Measurements from ENCODE around the gene PDK3.

The PDK3 gene

DNA sequence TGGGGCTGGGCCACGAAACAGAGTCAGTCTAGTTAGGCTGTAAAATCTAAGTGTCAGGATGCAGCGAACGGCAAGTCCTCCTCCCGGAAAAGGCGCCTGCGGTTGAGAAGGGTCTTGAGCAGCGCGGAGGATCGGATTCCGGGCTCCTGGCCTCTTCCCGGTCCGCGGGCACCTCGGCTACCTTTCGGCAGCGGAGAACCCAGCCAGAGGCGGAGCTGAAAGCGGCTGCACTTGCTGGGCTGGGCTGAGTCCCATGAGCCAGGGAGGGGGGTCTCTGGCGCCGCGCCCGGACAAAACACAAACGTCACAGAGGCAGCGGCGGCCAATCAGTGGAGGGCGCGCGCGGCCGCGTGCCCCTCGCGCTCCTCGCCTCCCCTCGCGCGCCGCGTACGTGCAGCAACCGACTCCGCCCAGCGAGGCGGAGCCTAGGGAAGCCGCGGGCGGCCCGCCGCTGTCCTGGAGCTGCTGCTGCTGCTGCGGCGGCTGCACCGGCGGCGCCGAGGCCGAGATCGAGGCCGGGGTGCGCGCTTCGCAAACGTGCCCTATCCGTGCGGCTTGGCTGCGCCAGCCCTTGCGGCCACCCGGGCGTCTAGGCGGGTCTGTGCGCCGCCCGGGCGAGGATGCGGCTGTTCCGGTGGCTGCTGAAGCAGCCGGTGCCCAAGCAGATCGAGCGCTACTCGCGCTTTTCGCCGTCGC lies at the start of gene PDK3:
Gene PDK3, plus strand, starts transcription at position 451 of the 696 bp plus-strand sequence. Its CDS starts 170 bp downstream, at position 621.
- peak; percentile 99 for DNase-seq (ENCODE audit: low read depth, low spot score)

DNA sequence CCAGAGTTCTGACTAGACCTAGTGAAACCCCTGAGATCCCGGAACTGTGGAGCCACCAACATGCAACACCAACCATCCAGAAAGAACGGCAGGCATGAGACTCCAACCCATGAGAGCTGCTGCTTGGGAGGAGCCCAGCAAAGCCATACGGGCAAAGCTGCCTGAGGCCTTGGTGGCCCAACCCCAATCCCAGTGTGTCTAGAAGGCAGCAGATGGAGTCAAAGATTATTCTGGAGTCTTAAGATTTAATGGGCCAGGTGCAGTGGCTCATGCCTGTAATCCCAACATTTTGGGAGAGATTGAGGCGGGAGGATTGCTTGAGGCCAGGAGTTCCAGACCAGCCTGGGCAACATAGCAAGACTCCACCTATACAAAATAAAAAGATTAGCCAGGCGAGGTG lies 49.2 kb upstream of the PDK3 start:
- no peak for DNase-seq (ENCODE audit: low read depth, low spot score)

DNA sequence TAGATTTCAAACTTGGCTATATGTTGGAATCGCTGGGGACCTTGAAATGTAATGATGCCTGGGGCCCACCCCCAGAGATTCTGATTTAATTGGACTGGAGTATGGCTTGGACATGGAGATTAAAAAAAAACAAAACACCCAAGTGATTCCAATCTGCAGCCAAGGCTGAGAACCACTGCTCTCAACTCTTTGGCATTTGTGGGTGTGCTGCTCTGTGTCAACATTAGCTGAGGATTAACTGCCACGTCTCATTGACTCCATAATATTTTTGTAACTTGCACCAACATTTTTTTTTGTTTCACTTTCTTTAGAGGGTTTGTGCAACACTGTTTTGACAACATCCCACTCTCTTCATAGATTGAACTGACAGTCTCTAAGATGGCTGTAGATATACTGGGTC lies 41.1 kb upstream of the PDK3 start:
- DNase-seq (ENCODE audit: low read depth, low spot score), result no peak

DNA sequence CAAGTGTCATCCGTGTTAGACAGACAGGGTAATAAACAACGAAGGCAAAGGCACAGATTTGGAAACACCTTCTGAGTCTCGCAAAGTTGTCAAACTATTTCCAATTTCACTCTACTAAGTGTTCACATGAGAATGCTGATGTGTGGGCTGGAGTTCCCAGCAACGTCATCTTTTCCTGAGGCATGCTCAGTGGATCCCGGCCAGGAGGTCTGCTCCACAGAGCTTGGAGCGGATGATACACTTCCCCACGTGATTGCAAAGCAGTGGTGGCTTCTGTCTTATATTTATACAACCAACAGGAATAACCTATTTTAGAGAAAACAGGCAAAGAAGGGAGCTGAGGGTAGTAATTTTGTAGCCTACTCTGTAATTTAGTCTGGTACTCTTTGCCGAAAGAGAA lies 40.1 kb upstream of the PDK3 start:
- no peak for DNase-seq (ENCODE audit: low read depth, low spot score)

DNA sequence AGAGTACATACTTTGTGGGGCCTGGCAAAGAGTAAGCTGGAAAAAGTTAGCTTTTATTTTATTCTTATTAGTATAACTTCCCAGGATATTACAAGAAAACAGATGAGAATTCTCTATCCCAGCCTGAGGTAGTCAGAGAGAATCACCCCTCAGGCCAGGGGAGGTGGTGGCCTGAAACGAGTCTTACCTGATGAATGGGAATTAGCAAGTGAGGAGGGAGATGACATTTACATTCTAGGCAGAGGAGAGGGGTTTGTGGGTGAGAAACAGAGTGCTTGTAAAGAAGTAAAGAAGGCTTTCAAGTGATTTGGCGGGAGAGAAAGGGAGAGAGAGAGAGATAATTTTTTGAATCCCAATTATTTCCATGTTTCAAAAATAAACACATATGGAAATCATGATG lies 39.3 kb upstream of the PDK3 start:
- DNase-seq (ENCODE audit: low read depth, low spot score), result peak; percentile 21

DNA sequence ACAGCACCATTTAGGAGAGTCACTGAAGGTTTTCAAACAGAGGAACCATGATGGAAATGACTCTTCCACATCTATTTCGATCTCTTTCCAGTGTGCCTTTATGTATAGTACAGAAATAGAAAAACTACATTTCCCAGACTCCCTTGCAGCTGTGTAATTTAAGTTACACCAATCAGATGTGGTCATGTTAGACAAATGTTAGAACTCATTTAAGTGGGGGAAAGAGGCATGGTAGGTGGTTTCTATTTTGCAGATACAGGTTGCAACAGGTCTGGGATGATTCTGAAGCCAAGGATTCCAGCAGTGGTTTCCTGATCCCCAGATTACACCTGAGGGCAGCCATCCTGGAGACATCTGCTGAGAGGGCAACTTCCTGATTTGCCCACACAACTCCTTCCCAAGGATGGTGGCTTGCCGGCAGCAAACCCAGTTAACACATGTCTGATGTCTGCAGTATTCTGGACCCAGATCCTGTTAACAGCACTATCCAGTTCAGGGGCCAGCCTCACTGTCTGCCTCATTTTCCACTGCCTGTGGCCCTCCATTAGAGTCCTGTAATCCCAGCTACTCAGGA lies 38.7 kb upstream of the PDK3 start:
- peak; percentile 9 for DNase-seq (ENCODE audit: low read depth, low spot score)

DNA sequence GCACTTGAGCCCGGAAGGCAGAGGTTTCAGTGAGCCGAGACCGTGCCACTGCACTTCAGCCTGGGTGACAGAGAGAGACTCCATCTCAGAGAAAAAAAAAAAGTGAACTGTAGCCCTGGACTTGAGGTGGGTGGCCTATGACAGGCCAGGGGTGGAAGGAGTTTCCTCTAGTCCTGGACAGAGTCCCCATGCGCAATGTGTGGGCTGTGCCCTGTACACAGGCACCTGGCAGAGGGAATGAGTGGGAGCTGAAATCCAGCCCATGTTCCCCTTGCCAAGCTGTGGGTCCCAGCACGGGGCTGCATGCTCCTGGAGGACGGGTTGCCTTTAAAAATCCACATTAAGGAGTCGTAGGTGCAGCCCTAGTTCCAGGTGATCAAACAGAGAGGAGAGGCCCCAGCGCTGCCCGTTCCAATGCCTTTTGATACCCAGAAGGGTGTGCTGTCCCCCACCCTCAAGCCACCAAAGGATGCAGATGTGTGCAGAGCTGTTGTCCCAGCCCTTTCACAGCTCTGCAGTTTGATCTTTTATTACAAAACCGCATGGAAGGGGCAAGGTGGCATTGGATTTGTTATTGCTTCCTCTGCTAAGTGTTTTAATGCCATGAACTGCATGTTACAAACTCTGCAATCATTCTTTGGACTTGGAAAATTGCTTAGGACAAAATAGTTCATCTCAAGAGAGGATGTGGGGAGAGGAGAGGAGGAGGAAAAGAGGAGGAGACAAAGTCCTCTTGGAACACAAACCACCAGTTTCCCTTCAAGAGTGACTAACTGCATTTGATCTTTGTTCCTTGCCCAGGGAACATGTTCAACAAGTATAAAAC lies 38.0 kb upstream of the PDK3 start:
- no peak for DNase-seq (ENCODE audit: low read depth, low spot score)

DNA sequence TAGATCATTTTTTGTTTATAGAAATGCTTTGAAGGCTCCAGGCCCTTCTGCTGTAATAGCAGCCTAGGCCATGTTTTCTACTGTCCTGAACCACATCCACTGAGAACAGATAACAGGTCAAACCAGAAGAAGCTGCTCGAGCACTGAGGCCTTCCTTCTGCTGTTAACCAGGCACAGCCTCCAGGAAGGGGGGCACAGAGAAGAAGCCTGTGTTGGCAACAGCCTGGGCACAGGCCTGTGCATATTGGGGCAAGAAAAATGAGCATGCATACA lies 37.4 kb upstream of the PDK3 start:
- no peak for DNase-seq (ENCODE audit: low read depth, low spot score)

DNA sequence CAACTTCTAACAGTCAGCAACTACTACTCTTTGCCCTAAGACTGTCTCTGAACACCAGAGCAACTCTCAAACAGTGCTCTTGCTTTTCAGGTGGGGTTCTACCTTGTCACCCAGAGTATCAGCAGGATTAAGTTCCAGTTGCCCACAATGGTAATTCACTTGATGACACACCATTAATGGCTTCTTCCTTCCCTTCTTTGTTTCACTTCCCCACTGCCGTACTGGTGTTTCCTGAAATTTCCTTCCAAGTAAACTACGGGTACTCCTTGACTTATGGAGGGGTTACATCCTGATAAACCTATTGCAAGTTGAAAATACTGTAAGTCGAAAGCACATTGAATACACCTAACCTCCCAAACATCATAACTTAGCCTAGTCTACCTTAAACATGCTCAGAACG lies 36.6 kb upstream of the PDK3 start:
- DNase-seq (ENCODE audit: low read depth, low spot score), result no peak

DNA sequence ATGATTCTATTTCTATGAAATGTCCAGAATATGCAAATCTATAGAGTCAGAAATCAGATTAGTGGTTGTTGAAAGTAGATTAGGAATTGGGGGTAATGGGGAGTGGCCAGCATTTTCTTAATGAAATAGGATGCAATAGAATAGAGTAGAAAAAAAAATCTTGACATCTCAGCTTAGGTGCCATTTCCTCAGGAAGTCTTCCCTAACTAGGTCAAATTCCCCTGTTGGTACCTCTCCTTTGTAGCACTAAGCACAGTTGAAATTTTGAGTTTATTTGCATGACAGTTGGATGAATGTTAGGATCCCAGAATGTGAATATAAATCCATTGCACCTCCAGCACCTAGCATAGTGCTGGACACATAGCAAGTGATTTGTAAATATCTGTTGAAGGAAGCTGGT lies 30.0 kb upstream of the PDK3 start:
- DNase-seq (ENCODE audit: low read depth, low spot score), result no peak

DNA sequence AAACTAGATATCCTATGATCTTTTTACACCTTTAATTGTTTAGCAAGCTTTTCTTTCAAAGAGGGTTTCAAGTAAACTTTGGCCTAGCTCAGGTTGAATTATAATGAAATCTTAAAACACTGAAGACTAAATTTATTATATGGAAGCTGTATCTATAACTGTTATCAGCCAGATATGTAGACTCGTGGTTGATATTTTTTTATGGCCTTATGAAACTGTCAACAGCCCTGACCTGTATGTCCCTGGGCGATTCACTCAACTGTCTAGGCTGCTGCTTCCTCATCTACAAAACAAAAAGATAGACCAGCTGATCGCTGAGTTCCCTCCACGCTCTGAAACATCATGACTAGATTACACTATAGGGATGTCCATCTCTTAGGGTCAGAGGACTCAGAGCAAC lies 21.2 kb upstream of the PDK3 start:
- no peak for DNase-seq (ENCODE audit: low read depth, low spot score)

DNA sequence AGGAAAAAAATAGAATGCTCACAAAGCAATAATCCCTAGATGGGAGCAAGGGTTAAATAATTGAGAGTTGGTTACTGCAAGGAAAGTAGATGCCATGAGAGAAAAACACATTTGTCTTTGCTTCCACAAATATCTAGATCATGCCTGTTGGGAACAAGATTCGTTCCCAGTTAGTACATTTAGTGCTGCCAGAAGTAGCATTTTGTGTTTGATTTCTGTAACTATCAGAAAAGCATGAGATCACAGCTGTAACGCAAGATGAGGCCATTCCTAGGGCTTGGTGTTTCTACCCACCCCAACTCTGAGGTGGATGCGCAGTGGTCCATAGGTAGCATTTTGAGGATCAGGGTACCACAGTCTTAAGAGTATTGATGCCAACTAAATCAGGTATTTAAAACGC lies 20.4 kb upstream of the PDK3 start:
- DNase-seq (ENCODE audit: low read depth, low spot score), result no peak

DNA sequence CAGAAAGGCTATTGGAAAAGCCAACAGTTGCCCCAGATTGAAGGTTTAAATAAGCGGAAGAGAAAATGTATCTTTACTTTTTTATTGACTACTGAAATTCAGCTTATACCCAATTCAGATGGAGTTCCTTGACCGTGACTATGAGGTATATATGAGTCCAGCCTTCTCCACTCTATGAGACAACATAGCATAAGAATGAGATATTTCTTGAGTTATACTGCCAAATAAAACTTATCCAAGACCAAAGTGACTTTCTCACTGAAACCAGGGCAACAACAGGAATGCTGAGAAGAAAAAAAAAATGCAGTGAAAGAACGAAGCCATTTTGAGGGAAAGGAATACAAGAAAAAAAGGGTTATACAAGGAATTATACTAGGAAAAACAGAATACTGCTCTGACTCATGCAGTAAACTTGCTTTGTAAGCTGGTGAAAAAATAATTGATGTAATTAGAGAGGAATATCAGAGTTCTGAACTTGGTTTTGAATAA lies 16.3 kb upstream of the PDK3 start:
- no peak for DNase-seq (ENCODE audit: low read depth, low spot score)

DNA sequence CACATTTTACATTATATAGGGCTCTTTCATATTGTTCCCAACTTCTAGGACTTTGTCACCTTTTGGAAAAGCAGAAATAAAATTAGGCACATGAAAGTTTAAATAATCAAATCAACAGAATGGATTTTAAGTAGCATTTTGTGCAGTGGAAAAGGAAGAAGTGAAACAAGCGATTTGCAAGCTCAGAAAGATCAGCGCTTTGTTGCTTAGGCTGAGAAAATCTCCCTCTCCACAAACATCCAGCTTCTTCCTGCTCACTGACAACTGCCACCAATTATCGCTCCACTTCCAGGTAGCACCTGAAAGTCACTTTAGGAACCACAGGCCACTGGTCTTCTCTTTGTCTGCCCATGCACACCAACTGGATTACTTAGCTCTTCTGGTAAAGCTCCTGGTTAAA lies 2.0 kb upstream of the PDK3 start:
- DNase-seq (ENCODE audit: low read depth, low spot score), result no peak

DNA sequence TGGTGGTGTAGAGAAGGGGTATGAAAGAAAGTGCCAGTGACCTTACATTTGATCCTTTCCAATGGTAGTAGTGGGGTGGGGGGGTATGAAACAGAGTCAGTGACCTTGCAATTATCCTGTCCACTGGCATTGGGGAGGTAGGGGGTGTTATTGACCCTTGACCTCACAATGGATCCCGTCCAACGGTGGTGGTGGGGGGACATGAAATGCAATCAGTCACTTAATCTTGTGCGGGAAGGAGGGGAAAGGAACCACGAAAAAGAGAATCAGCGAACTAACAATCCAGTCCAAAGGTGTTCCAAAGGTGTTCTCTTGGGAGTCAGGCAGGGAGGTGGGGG lies 619 bp upstream of the PDK3 start:
- no peak for DNase-seq (ENCODE audit: low read depth, low spot score)

DNA sequence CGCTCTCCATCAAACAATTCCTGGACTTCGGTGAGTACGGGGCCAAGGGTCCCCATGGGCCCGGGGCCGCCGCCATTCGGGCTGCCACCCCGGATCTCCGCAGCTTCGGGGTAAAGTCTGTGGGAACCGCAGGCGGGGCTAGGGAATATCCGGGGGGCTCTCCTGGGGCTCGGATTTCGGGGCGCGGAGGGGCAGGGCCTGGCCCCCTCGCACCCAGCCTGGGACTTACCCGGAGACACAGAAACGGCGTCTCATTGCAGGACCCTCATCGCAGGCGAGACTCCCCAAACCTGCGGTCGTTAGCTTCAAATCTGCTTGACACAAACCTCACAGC lies 413 bp downstream of the PDK3 start:
- no peak for DNase-seq (ENCODE audit: low read depth, low spot score)

DNA sequence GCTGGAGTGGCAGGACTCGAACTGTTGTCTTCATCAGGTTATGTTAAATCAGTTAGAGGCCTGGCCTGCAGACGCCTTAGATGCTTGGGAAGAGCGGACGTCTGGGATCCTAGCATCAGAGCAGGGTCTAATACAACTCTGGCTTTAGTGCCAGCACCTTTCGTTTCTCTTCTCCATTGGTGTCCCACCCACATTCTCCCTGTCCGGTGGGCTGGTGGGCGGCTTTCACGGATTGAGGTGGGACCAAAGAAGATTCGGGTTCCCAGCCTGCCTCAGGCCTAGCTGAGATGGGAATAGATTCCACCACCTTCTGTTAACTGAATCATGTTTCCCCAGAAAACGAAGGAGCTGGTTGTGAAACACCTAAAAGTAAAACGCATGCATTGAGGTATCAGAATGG lies 939 bp downstream of the PDK3 start:
- DNase-seq (ENCODE audit: low read depth, low spot score), result peak; percentile 19

DNA sequence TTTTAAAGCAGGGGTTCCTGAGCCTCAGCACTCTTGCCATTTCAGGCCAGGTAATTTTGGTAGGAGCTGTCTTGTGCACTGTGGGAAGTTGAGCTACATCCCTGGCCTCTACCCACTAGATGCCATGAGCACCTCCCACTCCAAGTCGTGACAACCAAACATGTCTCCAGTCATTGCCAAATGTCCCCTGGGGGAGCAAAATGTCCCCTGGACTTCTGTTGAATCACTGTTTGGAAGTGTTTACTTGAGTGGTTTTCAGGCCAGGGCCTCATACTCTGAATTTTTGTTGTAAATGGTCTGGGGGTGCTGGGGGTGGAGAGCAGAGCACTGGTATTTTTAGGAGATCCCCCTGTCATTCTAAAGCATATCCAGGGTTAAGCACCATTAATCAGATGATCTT lies 3.2 kb downstream of the PDK3 start:
- DNase-seq (ENCODE audit: low read depth, low spot score), result no peak

DNA sequence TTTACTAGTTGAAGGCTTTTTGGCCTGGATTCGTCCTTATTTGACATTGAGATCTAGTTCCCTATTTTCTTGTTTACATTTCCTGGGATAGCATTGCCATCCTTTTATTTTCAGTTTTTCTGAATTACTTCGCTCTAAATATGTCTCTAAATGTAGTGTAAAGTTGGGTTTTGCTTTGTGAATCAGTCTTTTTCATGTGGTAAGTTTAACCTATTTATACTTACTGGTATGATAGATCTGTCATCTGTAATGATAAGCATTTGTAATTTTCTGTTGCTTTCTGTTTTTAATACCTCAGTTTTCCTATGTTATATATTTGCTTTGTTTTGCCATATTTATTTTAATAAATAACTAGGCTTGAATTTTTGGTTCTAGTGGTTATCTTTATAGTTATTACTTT lies 6.7 kb downstream of the PDK3 start:
- no peak for DNase-seq (ENCODE audit: low read depth, low spot score)

DNA sequence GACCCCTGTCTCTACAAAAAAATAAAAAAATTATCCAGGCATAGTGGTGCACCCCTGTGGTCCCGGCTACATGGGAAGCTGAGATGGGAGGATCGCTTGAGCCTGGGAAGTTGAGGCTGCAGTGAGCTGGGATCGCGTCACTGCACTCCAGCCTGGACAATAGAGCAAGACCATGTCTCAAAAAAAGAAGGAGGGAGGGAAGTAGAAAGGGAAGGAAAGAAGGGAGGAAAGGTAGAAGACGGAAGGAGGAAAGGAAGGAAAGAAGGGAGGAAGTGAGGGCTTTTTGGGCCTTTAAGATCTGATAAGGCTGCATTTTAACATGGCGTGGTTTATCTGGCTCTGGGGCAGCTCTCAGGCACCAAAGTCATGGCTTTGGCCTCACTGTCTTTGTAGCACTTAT lies 10.4 kb downstream of the PDK3 start:
- no peak for DNase-seq (ENCODE audit: low read depth, low spot score)

DNA sequence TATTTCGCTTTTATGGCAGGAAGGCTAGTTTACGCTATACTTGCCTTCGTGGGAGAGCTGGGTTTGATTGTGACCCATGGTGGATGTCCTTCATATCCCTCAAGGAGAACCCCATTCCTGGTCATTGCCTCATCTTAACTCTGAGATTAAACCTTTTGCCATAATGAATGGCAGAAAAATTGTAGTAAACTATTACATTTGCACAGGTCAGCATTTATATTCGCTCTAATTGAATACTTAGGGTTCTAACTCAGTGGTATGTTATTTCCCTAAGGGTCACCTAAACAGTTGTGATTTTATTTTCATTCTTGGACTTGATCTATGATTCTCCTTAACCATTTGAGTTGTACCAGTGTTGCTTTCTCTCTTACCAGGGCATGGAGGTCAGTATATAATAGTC lies 13.4 kb downstream of the PDK3 start:
- no peak for DNase-seq (ENCODE audit: low read depth, low spot score)

DNA sequence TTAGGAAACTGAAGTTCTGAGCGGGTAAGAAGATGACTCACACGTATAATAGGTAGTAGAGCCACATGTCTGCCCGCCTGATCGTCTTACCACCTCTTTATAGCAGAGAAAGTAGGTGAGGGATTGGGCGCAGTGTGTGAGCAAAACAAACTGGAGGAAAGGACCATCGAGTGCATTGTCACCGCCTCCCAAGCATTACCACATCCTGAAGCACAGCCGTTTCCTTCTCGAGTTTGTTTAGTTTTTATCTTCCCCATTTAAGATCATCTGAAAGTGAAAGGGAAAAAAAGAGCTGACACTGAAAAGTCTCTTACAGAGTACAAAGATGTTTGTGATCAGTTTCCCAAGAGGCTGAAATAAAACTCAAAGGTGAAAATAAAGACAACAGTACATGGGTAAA lies 14.8 kb downstream of the PDK3 start:
- no peak for DNase-seq (ENCODE audit: low read depth, low spot score)

DNA sequence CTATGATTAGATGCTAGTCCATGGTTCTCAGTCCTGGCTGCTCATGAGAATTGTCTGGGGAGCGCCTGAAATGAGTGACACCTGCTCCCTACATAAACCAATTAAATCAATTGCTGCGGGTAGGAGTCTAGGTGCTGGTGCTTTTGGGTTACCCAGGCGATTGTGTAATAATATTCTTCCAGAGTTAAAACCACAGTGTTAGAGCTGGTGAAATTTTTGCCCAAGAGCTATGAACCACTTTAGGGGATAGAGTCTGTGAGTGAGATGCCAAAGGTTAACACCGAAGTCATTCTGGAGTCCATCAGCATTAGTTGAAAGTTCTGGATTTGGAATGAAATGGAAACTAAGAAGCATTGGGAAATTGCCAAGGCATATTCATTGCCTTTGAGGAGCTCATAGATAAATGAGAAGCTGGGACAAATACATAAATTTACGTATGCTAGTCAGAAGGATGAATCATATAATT lies 15.3 kb downstream of the PDK3 start:
- no peak for DNase-seq (ENCODE audit: low read depth, low spot score)
